Measurements from ENCODE around the gene ANKS1B.
"Not testable (repeated sequence)": the region's sequence is repeated elsewhere in the genome, so short reads cannot be mapped to it uniquely, and the experiment has no call there.

GRCh38 chr12:99720083-99720465, 264.7 kb downstream of the ANKS1B start:
- TF ChIP-seq CTCF, POLR2A (IDR thresholded peaks at IDR 0.05): not testable (repeated sequence)
